GM12864 (cell line): Measurements from ENCODE around the gene OR2AT4.
A peak's percentile ranks its signal among the peaks of the same experiment; 100 is the strongest.

Experiments used
- DNase-seq: peaks from one replicate; pipeline ENCODE4 v3.0.0-alpha.2; 2011; ENCODE audit warnings: low read depth
- H3K4me3 ChIP-seq: 2 replicates; pipeline ENCODE4 v1.5.1; 2011; ENCODE audit warnings: mild to moderate bottlenecking, low read depth, low read length, control low read depth
- TF ChIP-seq, protein P1 (sequence below): IDR thresholded peaks from 2 replicates; pipeline ENCODE4 v1.5.1; 2011; ENCODE audit warnings: low read depth, mild to moderate bottlenecking, moderate library complexity, low read length, control low read depth, inconsistent platforms; ENCODE audit errors: missing control alignments

Gene OR2AT4

GRCh38 chr11:75096456-75097172 lies at the start of gene OR2AT4:
Gene OR2AT4 (minus strand): TSS chr11:75096876.
- H3K4me3 ChIP-seq: no peak within 1 kb of the TSS
- TF ChIP-seq, protein P1, sequence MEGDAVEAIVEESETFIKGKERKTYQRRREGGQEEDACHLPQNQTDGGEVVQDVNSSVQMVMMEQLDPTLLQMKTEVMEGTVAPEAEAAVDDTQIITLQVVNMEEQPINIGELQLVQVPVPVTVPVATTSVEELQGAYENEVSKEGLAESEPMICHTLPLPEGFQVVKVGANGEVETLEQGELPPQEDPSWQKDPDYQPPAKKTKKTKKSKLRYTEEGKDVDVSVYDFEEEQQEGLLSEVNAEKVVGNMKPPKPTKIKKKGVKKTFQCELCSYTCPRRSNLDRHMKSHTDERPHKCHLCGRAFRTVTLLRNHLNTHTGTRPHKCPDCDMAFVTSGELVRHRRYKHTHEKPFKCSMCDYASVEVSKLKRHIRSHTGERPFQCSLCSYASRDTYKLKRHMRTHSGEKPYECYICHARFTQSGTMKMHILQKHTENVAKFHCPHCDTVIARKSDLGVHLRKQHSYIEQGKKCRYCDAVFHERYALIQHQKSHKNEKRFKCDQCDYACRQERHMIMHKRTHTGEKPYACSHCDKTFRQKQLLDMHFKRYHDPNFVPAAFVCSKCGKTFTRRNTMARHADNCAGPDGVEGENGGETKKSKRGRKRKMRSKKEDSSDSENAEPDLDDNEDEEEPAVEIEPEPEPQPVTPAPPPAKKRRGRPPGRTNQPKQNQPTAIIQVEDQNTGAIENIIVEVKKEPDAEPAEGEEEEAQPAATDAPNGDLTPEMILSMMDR: no peak
- DNase-seq: no peak

DNA sequence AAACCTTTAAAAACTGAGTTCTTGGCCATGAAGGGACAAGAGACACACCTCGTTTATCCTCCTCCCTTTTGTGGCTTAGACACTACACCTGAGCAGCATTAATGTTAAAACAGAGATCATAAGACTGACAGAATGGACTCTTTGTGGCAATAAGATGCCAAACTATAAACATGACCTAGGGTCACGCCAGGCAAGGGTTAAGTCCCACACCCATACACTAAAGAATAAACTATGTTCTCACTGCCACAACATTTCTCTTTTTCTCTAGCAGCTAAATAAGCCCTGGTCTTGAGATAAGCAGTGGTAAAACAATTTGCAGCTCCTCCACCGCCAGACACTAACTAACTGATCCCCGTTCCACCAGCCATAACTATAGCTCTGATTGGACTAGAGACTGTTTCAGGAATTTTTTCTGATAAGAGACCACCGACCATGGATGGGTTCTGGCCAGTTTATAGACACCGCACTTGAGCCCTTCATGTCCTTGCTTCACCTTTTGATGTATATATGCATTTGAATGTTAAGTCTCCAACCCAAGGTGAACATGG lies 49.4 kb upstream of the OR2AT4 start:
- TF ChIP-seq, protein P1: no peak
- DNase-seq: no peak
- H3K4me3 ChIP-seq: no peak overlapping the region

GRCh38 chr11:75145196-75145971 lies 48.7 kb upstream of the OR2AT4 start:
- TF ChIP-seq, protein P1: no peak
- no peak for DNase-seq
- H3K4me3 ChIP-seq: no peak overlapping the region

- no peak for DNase-seq
- TF ChIP-seq, protein P1: no peak
Measured at GRCh38 chr11:75144716-75145014, 48.0 kb upstream of the OR2AT4 start.

DNA sequence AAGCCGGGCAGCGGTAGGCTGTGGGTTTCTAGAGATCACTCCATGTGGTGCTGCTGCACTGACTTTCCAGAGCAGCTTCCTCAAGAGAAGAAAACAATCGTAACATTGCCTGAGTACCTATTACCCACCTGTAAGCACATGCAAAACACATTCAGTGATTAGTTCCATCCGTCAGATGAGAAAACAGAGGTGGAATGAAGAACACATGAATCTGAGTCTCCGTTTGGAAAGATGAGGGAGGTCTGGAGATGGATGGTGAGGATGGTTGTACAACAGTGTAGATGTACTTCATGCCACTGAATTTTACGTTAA lies 46.7 kb upstream of the OR2AT4 start:
- TF ChIP-seq, protein P1: no peak

More at GRCh38 chr11:75144716-75145014, 48.0 kb upstream of the OR2AT4 start:
- H3K4me3 ChIP-seq: no peak overlapping the region

GRCh38 chr11:75142714-75143419 lies 46.2 kb upstream of the OR2AT4 start:
- H3K4me3 ChIP-seq: no peak overlapping the region
- peak; percentile 38 for DNase-seq
- TF ChIP-seq, protein P1: peak; percentile 3

More for the DNA sequence above, 46.7 kb upstream of the OR2AT4 start:
- DNase-seq: no peak
- H3K4me3 ChIP-seq: no peak overlapping the region
